GM21360 (cell line): Measurements from ENCODE around the gene CDC42BPB.

Experiments
- ATAC-seq: cut with Tn5 transposase; IDR thresholded peaks from one replicate; pipeline ENCODE4 v1.9.1; 2021; ENCODE audit warnings: mild to moderate bottlenecking, moderate library complexity; ENCODE audit not compliant: unreplicated experiment

CDC42BPB gene

GRCh38 chr14:103057372-103058163, at the start of gene CDC42BPB:
Gene CDC42BPB, minus strand, starts transcription at chr14:103057549. Its CDS starts 376 bp downstream, at chr14:103057173.
- peak; percentile 75 for ATAC-seq

GRCh38 chr14:103105580-103106150, 48.3 kb upstream of the CDC42BPB start:
- ATAC-seq: no peak

GRCh38 chr14:103104654-103105452, 47.5 kb upstream of the CDC42BPB start:
- ATAC-seq: peak; percentile 43

GRCh38 chr14:103104389-103104653, 47.0 kb upstream of the CDC42BPB start:
- ATAC-seq: no peak

- no peak for ATAC-seq
Measured at GRCh38 chr14:103103461-103104388, 46.4 kb upstream of the CDC42BPB start.

- ATAC-seq: no peak
Measured at GRCh38 chr14:103102689-103103260, 45.4 kb upstream of the CDC42BPB start.

- ATAC-seq: no peak
Measured at GRCh38 chr14:103101963-103102688, 44.8 kb upstream of the CDC42BPB start.

- ATAC-seq: no peak
Measured at GRCh38 chr14:103101257-103101962, 44.1 kb upstream of the CDC42BPB start.

- ATAC-seq: no peak
Measured at GRCh38 chr14:103100281-103101121, 43.2 kb upstream of the CDC42BPB start.

GRCh38 chr14:103099733-103100280, 42.5 kb upstream of the CDC42BPB start:
- no peak for ATAC-seq

- ATAC-seq: no peak
Measured at GRCh38 chr14:103099081-103099732, 41.9 kb upstream of the CDC42BPB start.

GRCh38 chr14:103097994-103098957, 40.9 kb upstream of the CDC42BPB start:
- no peak for ATAC-seq

- ATAC-seq: no peak
Measured at GRCh38 chr14:103097244-103097993, 40.1 kb upstream of the CDC42BPB start.

GRCh38 chr14:103096387-103096786, 39.0 kb upstream of the CDC42BPB start:
- ATAC-seq: no peak

GRCh38 chr14:103095210-103095778, 37.9 kb upstream of the CDC42BPB start:
- ATAC-seq: no peak
